GM18873 (cell line): Measurements from ENCODE around the gene CCL8.

Experiments
- ATAC-seq: cut with Tn5 transposase; IDR thresholded peaks from one replicate; pipeline ENCODE4 v1.9.1; 2021; ENCODE audit warnings: mild to moderate bottlenecking, moderate library complexity, moderate number of reproducible peaks; ENCODE audit not compliant: unreplicated experiment, low FRiP score

The CCL8 gene

DNA sequence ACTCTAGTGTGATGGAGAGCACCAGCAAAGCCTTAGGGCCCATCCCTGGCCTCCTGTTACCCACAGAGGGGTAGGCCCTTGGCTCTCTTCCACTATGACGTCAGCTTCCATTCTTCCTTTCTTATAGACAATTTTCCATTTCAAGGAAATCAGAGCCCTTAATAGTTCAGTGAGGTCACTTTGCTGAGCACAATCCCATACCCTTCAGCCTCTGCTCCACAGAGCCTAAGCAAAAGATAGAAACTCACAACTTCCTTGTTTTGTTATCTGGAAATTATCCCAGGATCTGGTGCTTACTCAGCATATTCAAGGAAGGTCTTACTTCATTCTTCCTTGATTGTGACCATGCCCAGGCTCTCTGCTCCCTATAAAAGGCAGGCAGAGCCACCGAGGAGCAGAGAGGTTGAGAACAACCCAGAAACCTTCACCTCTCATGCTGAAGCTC lies at the start of gene CCL8:
CCL8 (plus strand) TSS at position 397 of the 445 bp plus-strand sequence. CDS start 67 bp downstream, outside the sequence.
- no peak for ATAC-seq

DNA sequence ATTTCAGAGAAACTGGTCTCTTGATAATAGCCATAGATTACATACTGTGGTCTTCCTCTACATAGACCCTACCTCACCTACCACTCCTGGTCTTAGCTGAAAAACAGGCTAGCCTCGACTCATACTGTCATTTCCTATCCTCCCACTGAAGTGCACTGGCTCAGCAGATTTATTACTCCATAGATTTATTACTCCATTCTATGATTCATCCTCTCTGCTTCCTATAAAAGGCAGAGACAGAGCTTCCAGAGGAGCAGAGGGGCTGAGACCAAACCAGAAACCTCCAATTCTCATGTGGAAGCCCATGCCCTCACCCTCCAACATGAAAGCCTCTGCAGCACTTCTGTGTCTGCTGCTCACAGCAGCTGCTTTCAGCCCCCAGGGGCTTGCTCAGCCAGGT lies 49.3 kb upstream of the CCL8 start, which contains the start of gene CCL7:
CCL7 (plus strand) TSS at position 253 of the 400 bp plus-strand sequence; CDS start at position 323, 70 bp downstream.
- no peak for ATAC-seq

DNA sequence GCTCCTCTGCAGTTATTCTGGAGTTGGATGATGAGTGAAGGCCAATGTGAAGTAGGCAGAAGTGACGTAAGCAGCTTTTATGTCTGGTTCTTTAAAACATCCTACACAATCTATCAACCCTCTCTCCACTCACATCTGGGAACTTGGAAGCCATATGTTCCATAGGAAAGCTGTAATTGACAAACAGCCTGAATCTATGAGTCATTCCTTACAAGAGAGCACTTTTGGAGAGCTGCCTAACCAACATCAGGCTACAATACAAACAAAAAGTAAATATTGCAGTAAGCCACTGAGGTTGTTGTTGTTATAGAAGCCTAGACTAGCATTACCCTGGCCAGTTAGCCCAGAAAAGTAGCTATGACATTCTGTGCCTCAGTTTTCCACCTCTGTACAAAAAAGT lies 43.4 kb upstream of the CCL8 start:
- ATAC-seq = no peak

DNA sequence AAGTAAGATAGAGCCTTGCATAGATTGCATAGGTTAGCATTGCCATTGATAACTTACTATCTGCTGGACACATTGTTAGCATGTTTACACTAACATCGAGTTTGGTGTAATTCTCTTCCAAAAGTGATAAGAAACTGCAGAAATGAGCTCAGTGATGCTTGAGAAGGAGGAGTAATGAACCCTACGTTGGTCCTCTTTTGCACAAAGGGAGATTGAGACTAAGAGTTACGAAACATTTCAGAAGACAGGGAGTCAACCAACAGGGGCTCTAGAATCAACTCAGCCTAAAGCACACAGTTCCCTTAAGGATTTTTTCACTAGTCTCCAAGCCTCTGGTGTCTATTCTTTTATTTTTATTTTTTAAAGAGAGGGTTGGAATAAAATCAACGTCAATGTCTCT lies 42.4 kb upstream of the CCL8 start:
- ATAC-seq = no peak

DNA sequence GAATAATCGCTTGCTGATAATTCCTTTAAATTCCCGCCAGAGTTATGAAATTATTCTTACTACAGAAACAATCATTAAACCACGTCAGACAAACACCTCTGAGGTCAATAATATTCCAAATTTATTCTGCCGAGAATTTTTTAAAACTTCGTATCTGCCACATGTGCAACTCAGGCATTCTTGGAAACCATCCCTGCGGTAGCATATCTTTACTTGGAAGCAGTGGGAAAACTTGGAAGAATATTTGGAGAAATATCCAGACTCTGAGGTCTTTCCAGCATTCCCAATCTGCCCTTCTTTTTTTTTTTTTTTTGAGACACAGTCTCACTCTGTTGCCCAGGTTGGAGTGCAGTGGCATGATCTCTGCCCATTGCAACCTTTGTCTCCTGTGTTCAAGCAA lies 35.7 kb upstream of the CCL8 start:
- ATAC-seq = no peak

DNA sequence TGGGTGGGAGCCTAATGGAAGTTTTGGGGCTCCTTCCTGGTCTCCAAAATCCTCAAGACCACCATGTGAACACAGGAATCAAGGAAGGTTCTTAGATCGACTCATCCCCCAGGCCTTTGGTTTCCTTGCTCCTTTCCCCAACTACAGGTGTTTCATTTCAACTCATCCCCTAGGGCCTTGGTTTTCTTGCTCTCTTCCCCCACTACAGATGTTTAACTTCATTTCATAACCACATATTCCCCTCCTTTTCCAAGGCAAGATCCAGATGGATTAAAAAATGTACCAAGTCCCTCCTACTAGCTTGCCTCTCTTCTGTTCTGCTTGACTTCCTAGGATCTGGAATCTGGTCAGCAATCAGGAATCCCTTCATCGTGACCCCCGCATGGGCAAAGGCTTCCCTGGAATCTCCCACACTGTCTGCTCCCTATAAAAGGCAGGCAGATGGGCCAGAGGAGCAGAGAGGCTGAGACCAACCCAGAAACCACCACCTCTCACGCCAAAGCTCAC lies 33.9 kb upstream of the CCL8 start, which contains the start of gene CCL11:
CCL11 (plus strand) TSS at position 457 of the 507 bp plus-strand sequence. CDS start 67 bp downstream, outside the sequence.
- ATAC-seq = no peak

DNA sequence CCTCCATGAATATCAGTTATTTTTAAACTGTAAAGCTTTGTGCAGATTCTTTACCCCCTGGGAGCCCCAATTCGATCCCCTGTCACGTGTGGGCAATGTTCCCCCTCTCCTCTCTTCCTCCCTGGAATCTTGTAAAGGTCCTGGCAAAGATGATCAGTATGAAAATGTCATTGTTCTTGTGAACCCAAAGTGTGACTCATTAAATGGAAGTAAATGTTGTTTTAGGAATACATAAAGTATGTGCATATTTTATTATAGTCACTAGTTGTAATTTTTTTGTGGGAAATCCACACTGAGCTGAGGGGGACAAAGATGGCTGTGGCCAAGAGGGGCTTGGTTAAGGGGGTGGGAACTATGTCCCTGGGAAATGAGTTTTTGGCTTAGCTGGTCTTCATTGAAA lies 31.4 kb upstream of the CCL8 start:
- no peak for ATAC-seq

DNA sequence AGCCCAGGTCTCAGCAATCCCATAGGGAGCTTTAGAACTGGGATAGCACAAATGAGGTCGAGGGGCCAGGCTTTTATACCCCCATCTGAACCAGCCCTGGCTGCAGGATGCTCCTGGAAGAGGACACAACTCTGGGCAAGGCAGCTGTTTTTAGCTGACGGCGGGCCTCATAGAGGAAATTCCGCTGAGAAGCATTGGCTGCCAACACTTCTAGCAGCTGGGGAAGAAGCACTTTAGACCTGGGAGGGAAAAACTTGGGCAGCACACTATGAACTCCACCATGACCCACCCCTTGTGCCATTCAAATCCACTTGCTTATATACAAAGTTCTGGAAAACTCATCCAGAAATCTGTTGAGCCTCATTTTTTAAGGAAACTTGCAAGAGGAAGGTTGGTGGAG lies 28.6 kb upstream of the CCL8 start:
- ATAC-seq = no peak

DNA sequence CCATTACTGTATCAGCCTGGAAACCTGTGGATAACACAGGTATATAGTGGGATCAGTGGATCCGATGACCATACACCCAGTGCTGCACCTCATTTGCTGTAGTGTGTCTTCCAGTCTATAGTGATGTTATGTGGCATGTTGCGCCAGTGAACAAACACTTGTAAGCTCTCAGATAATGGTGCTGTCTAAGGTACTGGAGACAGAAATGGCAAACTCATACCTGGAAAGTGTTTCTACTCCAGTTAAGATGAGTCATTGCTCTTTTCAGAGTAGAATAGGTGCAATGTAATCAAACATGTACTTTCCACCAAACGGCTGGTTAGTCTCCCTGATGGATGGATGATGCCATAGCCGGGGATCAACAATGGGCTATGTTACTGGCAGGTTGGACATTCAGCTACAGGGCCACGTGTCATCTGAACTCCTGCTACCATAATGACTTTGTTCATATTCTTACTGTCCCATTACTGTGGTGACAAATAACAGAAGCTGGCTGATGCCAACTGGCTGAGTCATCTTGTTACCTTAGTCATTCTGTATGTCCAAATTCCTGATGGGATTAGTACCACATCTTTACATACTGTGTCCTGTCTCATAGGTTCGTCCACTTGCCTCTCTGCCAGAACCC lies 27.4 kb upstream of the CCL8 start:
- no peak for ATAC-seq

DNA sequence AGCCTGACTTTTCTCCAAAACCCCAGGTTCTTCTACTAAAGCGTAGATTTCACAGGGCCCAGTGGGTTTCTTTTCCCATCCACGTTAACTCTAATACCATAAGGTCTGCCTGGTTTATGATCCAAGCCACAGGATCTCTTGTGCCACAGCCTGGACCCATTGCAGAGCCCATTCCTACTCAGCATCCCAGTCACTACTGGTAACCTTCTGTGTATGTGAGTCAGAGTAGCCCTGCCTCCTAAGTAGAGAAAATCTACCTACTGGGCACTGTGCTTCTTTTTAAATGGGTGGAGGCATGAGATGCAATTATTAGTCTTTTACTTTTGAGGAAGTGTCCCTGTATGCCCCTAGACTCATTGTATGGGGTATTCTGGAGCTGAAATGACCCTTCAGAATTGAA lies 20.2 kb upstream of the CCL8 start:
- ATAC-seq = no peak

DNA sequence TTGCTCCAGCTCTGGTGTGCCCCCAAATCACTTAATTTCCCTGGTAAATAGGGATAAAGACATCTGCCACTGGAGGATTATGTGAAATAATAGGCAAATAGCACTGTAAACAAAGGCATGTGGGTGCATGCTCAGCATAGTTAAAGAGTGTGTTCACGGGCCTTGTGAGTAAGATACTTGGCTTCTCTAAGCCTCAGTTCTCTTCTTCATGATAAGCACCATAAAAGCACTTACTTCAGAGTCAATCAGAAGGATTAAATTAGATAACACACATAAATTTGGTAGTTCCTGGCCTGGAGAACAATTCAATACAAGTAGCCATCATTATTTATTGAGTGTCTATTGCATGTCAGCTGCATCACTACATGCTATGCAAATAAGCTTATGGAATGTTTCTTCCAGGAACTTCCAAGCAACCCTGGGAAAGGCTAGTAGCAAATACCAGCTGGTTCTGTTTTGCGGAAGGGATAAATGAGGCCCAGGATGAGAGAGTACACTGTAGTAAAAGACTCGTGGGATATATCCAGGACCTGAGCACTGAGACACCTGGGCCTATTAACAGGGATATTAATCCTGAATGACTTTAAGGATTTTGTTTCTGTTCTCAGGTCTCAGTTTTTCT lies 19.2 kb upstream of the CCL8 start:
- no peak for ATAC-seq

DNA sequence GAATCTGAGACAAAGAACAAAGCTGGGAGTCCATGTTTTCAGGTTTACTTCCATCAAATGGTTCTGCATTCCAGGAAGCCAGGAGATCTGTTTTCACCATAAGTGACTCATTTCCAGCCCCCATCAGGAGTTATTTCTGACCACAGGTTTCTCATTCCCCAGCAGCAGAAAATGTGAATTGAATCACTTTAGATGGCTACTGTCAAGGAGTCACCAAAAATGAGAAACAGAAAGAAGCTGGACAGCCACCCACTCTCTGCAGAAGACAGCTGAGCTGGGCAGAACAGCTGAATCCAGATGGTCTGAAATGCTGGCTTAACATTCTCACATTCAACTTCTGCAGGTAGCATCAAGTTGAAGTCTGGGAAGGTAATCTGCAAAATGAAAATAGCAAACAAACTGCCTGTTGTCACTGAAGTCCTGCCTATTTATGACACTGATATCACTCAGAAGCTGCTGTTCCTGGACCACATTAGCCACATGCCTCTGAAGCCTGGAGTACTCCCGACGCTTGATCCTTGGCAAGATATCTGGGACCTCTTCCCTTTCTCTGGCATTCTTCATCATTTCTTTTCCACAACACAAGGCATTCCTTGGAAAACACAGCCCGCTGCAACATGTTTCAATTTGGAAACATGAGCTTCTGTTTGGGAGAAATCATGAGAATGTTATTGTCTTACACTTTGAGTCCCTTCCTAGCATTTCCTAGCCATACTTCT lies 18.4 kb upstream of the CCL8 start:
- ATAC-seq = no peak

DNA sequence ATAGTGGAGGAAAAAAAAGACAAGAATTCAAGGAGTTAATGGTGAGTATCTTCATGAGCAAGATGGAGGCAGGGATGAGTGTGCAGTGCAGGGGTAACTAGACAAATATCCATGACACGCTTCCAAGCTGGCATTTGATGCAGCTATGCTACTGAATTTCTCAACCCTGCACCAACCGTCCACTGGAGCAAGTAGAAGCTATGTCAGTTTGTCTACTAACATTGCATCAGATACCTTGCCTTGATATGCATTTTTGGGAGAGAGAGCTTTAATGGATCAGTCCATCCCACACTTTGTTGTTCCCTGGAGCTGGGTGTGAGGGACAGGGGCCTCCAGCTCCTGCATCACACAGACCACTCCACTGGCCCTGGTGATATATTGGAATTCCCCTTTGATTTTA lies 17.2 kb upstream of the CCL8 start:
- no peak for ATAC-seq

DNA sequence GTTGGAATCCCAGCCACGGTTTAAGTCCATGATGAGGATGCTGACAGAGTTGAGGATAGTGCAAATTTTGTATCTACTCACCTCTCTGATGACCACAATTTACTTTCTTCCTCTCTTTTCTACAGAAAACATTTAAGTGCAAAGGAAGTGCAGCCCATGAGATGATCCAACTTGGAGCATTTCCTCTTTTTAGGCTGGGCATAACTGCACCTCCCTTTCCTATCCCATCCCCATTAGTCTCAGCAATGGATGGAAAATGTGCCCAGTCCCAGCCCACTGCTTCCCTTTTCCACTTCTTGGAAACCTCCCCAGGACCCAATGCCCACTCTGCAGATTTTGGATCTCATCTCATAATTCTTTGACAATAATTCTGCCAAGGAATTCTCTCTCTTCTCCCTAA lies 16.6 kb upstream of the CCL8 start:
- ATAC-seq = no peak

DNA sequence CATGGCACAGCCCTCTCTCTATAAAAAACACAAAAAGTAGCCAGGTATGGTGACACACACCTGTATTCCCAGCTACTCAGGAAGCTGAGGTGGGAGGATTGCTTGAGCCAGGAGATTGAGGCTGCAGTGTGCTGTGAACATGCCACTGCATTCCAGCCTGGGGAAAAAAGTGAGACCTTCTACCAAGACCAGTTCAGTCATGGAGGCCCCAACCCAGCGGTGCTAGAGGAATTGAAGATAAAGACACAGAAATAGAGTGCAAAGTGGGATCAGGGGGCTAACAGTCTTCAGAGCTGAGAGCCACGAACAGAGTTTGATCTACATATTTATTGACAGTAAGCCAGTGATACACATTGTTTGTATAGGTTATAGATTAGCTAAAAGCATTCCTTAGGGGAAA lies 15.6 kb upstream of the CCL8 start:
- no peak for ATAC-seq

DNA sequence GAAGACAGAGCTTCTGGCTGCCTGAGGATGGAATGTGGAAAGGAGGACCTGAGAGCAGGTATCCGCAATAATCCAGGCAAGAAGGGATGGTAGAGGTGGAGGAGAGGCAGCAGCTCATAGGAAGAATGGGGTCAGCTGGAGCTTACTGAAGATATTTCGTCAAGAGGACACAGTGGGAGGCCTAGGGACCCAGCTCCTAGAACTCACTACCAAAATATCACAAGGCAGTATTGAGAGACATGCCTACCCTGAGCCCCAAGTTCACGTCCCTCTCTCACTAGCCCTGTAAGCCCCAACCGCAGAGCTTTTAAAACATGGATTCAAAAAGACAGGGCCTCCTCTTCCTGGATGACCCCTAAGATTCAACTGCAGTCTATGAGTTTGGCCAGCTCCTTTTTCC lies 14.2 kb upstream of the CCL8 start:
- no peak for ATAC-seq

DNA sequence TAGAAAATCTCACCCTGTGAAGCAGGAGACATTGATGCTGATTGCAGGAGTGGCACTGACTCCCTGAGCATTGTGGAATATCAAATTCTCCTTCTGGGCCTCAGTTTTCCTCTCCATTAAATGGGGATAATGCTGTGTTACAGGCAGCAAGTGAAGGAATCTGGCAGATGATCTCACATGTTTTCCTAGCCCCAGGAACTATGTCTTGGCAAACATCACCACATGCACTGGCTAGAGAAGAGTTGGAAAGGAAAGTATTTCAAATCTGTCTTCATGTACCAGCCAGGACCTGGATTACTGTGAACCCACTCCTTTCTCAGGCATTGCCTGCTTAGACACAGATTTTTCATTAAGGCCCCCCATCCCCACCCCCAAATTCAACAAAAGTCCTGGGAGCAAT lies 13.6 kb upstream of the CCL8 start:
- ATAC-seq = no peak

DNA sequence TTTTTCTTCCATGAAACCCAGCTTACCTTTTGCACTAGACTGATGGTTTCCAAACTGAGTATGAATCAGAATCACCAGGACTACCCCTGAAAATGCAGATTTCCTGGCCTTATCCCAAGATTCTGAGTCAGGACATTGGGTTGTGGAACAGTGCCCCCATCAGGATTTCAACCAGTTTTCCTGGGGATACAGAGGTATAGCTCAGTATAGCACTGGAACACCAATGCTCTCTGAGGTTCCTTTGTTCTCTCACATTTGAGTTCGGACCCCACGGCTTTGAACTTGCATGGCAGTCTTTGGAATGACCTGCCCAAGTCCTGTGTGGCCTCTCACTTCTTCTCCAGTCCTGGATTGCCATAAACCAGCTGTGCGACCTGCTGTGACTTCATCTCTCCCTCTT lies 12.8 kb upstream of the CCL8 start:
- ATAC-seq = no peak

DNA sequence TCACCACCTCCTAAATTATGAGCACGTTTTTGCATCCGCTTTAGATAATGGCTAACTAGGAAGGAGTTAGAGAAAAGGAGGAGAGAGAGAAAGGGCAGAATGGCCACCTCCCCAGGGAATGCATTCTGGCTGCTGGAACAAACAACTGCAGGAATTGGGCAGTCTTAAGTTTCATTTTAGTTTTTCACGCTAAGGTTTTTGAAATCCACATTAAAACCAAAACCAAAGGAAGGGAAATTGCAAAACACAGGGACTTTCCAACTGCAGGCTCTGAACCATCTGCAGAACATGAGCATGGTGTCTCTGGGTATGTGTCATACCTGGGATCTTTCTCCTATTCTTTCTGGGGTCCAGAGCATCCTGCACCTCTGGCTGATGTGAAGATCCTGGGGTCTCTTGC lies 12.1 kb upstream of the CCL8 start:
- no peak for ATAC-seq

DNA sequence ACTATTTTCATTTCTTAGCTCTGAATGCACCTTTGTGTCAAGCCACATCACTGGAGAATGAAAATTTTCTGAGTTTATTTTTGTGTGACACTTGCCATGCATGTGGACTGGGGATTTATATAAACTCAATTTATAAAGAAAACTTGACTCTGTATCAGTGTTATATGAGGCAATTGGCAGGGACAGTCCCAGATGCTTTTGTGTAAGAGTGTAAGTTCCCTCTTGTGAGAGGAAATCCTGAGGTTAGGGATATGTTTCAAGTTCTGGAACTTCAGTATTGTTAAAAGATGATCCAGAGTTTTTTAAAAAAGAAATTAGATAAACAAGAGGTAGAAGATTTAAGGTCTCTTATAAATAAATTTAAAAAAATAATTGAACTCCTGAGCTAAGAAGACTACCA lies 10.9 kb upstream of the CCL8 start:
- ATAC-seq = no peak

DNA sequence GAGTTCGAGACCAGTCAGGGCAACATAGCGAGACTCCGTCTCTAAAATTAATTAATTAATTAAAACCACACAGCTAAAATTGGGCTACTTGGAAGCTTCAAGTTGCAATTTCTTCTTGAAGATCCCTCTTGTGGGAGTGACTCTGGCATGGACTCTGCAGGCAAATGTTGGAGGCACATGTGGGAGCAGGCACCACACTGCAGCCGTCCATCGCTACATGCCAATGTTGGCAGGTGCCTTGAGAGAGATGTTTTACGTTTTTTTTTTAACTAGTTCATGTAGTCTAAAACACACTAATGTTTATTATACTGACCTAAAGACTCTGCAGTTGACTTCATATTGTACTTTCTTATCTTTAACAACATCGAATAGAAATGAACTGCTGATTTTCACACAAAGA lies 7.9 kb upstream of the CCL8 start:
- ATAC-seq = no peak
